ENCODE results near the gene SLC4A4.

DNA sequence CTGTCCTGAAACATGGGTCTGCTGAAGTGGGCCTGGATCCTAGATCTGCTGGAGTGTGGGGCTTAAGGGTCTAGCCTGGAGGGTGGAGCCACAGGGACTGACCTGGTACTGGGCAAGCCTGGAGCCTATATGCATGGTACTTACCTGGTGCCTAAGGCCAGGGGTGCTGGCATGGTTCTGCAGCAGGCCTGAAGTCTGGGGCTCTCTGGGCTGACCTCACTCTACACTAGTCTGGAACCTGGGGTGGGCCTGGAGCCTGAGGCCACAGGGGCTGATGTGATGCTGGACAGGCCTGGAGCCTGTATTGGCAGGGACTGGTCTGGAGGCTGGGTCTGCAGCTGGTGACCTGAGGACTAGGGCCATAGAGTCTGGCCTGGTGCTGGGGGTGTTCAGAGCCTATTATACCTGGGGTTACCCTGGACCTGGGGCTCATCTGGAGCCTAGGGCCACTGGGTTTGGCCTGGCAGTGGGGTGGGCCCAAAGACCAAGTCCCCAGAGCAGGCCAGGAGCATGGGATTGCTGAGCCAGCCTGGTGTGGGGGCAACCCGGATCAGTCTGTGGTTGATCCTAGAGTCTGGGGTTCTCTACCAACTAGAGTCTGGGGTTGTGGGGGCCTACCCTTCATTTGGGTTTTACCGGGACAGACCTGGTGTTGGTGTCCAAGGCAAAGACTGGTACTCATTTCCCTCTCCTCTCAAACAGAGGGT, 179.6 kb downstream of the SLC4A4 start:
- TF ChIP-seq POLR2A (IDR thresholded peaks at IDR 0.05; ENCODE audit: low read length) (no peak), GATA1 (IDR thresholded peaks at IDR 0.05; ENCODE audit: low read depth, low read length) (no peak)

Data from erythroblast (primary cell).